Duodenal mucosa (tissue), 2 donors: ENCODE results near the gene TPRG1L.
"Not testable (repeated sequence)": the region's sequence is repeated elsewhere in the genome, so short reads cannot be mapped to it uniquely, and the experiment has no call there.

ENCODE experiments used
- H3K27ac ChIP-seq: one replicate; pipeline ENCODE4 v1.7.0; 2013; ENCODE audit warnings: low read depth, low read length
- H3K27me3 ChIP-seq, 2 donors: one replicate each; pipeline ENCODE4 v1.7.0; 2013; ENCODE audit warnings: low read length in 2 of 2, control low read depth in 1 of 2; ENCODE audit not compliant: insufficient read depth in 2 of 2, control insufficient read depth in 1 of 2
- H3K36me3 ChIP-seq, 2 donors: one replicate each; pipeline ENCODE4 v1.7.0; 2013; ENCODE audit warnings: low read length in 2 of 2, control low read depth in 1 of 2; ENCODE audit not compliant: insufficient read depth in 2 of 2, control insufficient read depth in 1 of 2
- H3K4me1 ChIP-seq, 2 donors: one replicate each; pipeline ENCODE4 v1.7.0; 2013; ENCODE audit warnings: low read length in 2 of 2, control low read depth in 1 of 2; ENCODE audit not compliant: insufficient read depth in 2 of 2, control insufficient read depth in 1 of 2
- H3K4me3 ChIP-seq, 2 donors: one replicate each; pipeline ENCODE4 v1.7.0; 2013; ENCODE audit warnings: low read length in 2 of 2, low read depth in 1 of 2
- H3K9ac ChIP-seq, 2 donors: one replicate each; pipeline ENCODE4 v1.7.0; 2013; ENCODE audit warnings: low read length in 2 of 2, low read depth in 1 of 2
- H3K9me3 ChIP-seq, 2 donors: one replicate each; pipeline ENCODE4 v1.7.0; 2013; ENCODE audit warnings: low read length in 2 of 2, control low read depth in 1 of 2; ENCODE audit not compliant: control insufficient read depth in 1 of 2

The TPRG1L gene

DNA sequence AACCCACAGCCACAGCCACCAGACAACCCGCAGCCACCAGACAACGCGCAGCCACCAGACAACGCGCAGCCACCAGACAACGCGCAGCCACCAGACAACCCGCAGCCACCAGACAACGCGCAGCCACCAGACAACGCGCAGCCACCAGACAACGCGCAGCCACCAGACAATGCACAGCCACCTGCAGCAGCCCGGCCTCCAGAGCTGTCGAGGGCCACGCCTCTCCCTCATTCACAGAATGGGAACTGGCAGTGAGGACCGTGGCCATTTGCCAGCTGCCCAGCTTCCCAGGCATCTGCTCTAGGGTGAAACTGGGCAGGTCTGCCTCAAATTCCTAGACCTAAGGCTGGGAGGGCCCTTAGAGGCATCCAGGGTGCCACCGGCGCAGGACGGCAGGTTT, 41.1 kb upstream of the TPRG1L start:
- H3K27ac ChIP-seq, H3K9ac ChIP-seq, H3K27me3 ChIP-seq, H3K36me3 ChIP-seq, H3K4me1 ChIP-seq, H3K9me3 ChIP-seq, H3K4me3 ChIP-seq: not testable (repeated sequence)

DNA sequence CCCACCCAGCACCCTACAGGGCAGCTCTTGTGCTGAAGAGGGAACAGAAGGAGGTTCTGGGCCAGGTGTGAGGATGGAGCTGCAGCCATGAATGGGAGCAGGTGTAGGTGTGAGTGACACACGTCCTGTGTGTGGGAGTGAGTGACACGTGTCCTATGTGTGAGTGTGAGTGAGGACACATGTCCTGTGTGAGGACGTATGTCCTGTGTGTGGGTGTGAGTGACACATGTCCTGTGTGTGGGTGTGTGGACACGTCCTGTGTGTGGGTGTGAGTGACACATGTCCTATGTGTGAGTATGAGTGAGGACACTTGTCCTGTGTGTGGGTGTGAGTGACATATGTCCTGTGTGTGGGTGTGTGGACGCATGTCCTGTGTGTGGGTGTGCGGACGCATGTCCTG, 39.9 kb upstream of the TPRG1L start:
- Histone ChIP-seq H3K9ac (no peak overlapping the region), H3K4me3 (no peak overlapping the region), H3K27me3 (no peaks in the 10 kb centered on the region), H3K27ac (no peak overlapping the region), H3K4me1 (no peaks in the 10 kb centered on the region), H3K36me3 (no peaks in the 10 kb centered on the region), H3K9me3 (no peaks in the 10 kb centered on the region)

DNA sequence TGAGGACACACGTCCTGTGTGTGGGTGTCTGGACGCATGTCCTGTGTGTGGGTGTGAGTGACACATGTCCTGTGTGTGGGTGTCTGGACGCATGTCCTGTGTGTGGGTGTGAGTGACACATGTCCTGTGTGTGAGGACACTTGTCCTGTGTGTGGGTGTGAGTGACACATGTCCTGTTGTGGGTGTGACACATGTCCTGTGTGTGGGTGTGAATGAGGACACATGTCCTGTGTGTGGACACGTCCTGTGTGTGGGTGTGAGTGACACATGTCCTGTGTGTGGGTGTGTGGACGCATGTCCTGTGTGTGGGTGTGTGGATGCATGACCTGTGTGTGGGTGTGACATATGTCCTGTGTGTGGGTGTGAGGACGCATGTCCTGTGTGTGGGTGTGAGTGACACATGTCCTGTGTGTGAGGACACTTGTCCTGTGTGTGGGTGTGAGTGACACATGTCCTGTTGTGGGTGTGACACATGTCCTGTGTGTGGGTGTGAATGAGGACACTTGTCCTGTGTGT, 39.4 kb upstream of the TPRG1L start:
- not testable (repeated sequence) for H3K9me3 ChIP-seq, H3K36me3 ChIP-seq, H3K9ac ChIP-seq, H3K27ac ChIP-seq, H3K4me1 ChIP-seq, H3K27me3 ChIP-seq, H3K4me3 ChIP-seq

DNA sequence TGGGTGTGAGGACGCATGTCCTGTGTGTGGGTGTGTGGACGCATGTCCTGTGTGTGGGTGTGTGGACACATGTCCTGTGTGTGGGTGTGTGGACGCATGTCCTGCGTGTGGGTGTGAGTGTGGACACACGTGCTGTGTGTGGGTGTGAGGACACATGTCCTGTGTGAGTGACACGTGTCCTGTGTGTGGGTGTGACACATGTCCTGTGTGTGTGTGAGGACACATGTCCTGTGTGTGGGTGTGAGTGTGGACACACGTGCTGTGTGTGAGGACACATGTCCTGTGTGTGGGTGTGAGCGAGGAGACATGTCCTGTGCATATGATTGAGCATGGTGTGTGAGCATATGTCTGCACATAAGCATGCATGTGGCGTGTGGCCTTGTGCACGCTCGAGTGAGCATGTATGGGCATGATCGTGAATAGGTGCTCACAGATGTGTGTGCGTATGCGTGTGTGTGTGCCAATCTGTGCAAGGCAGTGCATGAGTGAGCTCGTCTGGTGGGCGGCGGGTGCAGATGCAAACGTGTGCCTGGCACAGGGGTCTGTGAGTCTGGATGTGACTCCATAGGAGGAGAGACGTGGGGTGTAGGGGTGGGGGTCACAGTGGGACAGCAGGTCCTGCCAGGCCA, 38.8 kb upstream of the TPRG1L start:
- H3K36me3 ChIP-seq, result no peaks in the 10 kb centered on the region
- no peaks in the 10 kb centered on the region for H3K4me1 ChIP-seq
- no peak overlapping the region for H3K9ac ChIP-seq
- no peak overlapping the region for H3K27ac ChIP-seq
- H3K9me3 ChIP-seq, result no peaks in the 10 kb centered on the region
- no peak overlapping the region for H3K4me3 ChIP-seq
- H3K27me3 ChIP-seq, result no peaks in the 10 kb centered on the region

GRCh38 chr1:3586986-3587759, 37.6 kb upstream of the TPRG1L start:
- H3K9me3 ChIP-seq, result no peaks in the 10 kb centered on the region
- H3K4me3 ChIP-seq, result no peak overlapping the region
- no peak overlapping the region for H3K9ac ChIP-seq
- no peaks in the 10 kb centered on the region for H3K27me3 ChIP-seq
- no peak overlapping the region for H3K27ac ChIP-seq
- H3K36me3 ChIP-seq, result no peaks in the 10 kb centered on the region
- H3K4me1 ChIP-seq, result no peaks in the 10 kb centered on the region

DNA sequence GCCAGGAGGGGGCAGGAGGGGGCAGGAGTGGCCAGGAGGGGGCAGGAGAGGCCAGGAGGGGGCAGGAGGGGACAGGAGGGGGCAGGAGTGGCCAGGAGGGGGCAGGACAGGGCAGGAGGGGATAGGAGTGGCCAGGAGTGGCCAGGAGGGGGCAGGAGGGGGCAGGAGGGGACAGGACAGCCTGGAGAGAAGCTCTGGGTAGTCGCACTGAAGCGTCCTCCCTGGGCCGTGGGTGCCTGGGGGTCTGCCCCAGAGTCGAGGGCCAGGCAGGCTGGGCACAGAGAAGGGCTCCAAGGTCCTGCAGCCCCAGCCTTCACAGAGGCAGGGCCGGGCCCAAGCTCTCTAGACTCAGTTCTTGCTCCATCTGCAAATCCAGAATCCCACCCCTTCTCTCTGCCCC, 36.4 kb upstream of the TPRG1L start:
- Histone ChIP-seq H3K9ac (no peak overlapping the region), H3K9me3 (no peaks in the 10 kb centered on the region), H3K27me3 (no peaks in the 10 kb centered on the region), H3K27ac (no peak overlapping the region), H3K4me1 (no peaks in the 10 kb centered on the region), H3K4me3 (no peak overlapping the region), H3K36me3 (no peaks in the 10 kb centered on the region)

GRCh38 chr1:3590139-3590763, 34.6 kb upstream of the TPRG1L start:
- H3K27me3 ChIP-seq, result no peaks in the 10 kb centered on the region
- no peaks in the 10 kb centered on the region for H3K36me3 ChIP-seq
- no peaks in the 10 kb centered on the region for H3K4me1 ChIP-seq
- H3K9me3 ChIP-seq, result no peaks in the 10 kb centered on the region
- no peak overlapping the region for H3K27ac ChIP-seq
- H3K9ac ChIP-seq, result no peak overlapping the region
- H3K4me3 ChIP-seq, result no peak overlapping the region

- no peaks in the 10 kb centered on the region for H3K36me3 ChIP-seq
- H3K27me3 ChIP-seq, result no peaks in the 10 kb centered on the region
- H3K4me3 ChIP-seq, result no peak overlapping the region
- no peaks in the 10 kb centered on the region for H3K9me3 ChIP-seq
- H3K9ac ChIP-seq, result no peak overlapping the region
- no peak overlapping the region for H3K27ac ChIP-seq
- no peaks in the 10 kb centered on the region for H3K4me1 ChIP-seq
Observed at GRCh38 chr1:3590951-3591865, 33.6 kb upstream of the TPRG1L start.

DNA sequence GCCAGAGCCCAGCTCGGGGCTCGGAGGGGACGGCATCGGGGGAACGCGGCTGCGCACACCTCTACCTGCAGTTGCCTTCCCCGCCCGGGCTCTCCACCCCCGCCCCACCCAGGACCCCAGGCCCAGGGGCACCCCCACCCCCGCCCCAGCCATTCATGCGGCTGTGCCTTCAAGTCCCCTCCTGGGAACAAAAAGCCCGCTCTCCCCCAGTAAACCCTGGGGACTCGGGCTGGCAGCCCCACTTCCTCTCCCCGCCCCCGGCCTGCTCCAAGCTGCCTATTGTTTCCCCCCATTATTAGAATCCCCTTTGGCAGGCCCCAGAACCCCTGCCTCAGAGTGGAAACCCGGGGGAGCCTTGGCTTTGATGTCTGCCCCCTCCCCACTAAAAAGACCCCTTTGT, 31.5 kb upstream of the TPRG1L start:
- H3K9me3 ChIP-seq, result no peaks in the 10 kb centered on the region
- no peak overlapping the region for H3K9ac ChIP-seq
- no peaks in the 10 kb centered on the region for H3K36me3 ChIP-seq
- H3K27me3 ChIP-seq, result no peaks in the 10 kb centered on the region
- peaks cover 9 to 11% of the 10 kb centered on the region in 2 donors for H3K4me1 ChIP-seq
- no peak overlapping the region for H3K4me3 ChIP-seq
- no peak overlapping the region for H3K27ac ChIP-seq
